Mesenchymal stem cell (in vitro differentiated cells and primary cell): ENCODE results near the gene SLC5A10.

ENCODE experiments used
- DNase-seq: peaks from one replicate; pipeline ENCODE4 v3.0.0-alpha.2; 2013
- H2AFZ ChIP-seq: one replicate; pipeline ENCODE4 v1.6.1; 2013; ENCODE audit warnings: low read depth, mild to moderate bottlenecking, control low read depth, inconsistent platforms, low read length, moderate library complexity
- H2AK5ac ChIP-seq: 2 replicates; pipeline ENCODE4 v1.6.1; 2013; ENCODE audit warnings: low read length, moderate library complexity, mild to moderate bottlenecking, inconsistent platforms; ENCODE audit not compliant: severe bottlenecking
- H2BK120ac ChIP-seq: one replicate; pipeline ENCODE4 v1.6.1; 2013; ENCODE audit warnings: low read depth, mild to moderate bottlenecking, inconsistent platforms, low read length, moderate library complexity
- H2BK12ac ChIP-seq, 2 experiments: one replicate each; pipeline ENCODE4 v1.6.1; 2013; ENCODE audit warnings: inconsistent platforms in 2 of 2, low read length in 2 of 2, mild to moderate bottlenecking in 2 of 2, moderate library complexity in 2 of 2, control low read depth in 1 of 2
- H2BK15ac ChIP-seq: one replicate; pipeline ENCODE4 v1.6.1; 2013; ENCODE audit warnings: mild to moderate bottlenecking, low read depth, inconsistent platforms; ENCODE audit not compliant: poor library complexity, severe bottlenecking
- H2BK5ac ChIP-seq: 2 replicates; pipeline ENCODE4 v1.6.1; 2013; ENCODE audit warnings: low read depth, mild to moderate bottlenecking, low read length, control low read depth, inconsistent platforms; ENCODE audit not compliant: poor library complexity, severe bottlenecking
- H3K14ac ChIP-seq, 2 experiments: one replicate each; pipeline ENCODE4 v1.6.1; 2013; ENCODE audit warnings: inconsistent platforms in 2 of 2, low read length in 2 of 2, control low read depth in 1 of 2, mild to moderate bottlenecking in 1 of 2, moderate library complexity in 1 of 2
- H3K18ac ChIP-seq, 2 experiments: one replicate each; pipeline ENCODE4 v1.6.1; 2013; ENCODE audit warnings: inconsistent platforms in 2 of 2, low read length in 2 of 2, control low read depth in 1 of 2, low read depth in 1 of 2, mild to moderate bottlenecking in 1 of 2
- H3K23ac ChIP-seq, 2 experiments: one replicate each; pipeline ENCODE4 v1.6.1; 2013; ENCODE audit warnings: inconsistent platforms in 2 of 2, low read length in 2 of 2, mild to moderate bottlenecking in 2 of 2, moderate library complexity in 2 of 2, control low read depth in 1 of 2
- H3K27ac ChIP-seq: 2 replicates; pipeline ENCODE4 v1.5.1; 2013; ENCODE audit warnings: mild to moderate bottlenecking, moderate library complexity, low read length, control low read depth, inconsistent platforms; ENCODE audit not compliant: poor library complexity, severe bottlenecking
- H3K27me3 ChIP-seq, 2 experiments: 2 replicates each; pipeline versions ENCODE4 v1.6.1 to v1.7.0; 2013; ENCODE audit warnings: low read length in 2 of 2, mild to moderate bottlenecking in 2 of 2, moderate library complexity in 2 of 2, control low read depth in 1 of 2, inconsistent platforms in 1 of 2; ENCODE audit not compliant: control insufficient read depth in 1 of 2, insufficient read depth in 1 of 2
- H3K36me3 ChIP-seq, 2 experiments: 2 replicates each; pipeline versions ENCODE4 v1.6.1 to v1.7.0; 2013; ENCODE audit warnings: low read length in 2 of 2, control low read depth in 1 of 2, inconsistent platforms in 1 of 2, low read depth in 1 of 2, mild to moderate bottlenecking in 1 of 2; ENCODE audit not compliant: insufficient read depth in 2 of 2, control insufficient read depth in 1 of 2
- H3K4ac ChIP-seq, 2 experiments: one replicate each; pipeline ENCODE4 v1.6.1; 2013; ENCODE audit warnings: inconsistent platforms in 2 of 2, low read length in 2 of 2, mild to moderate bottlenecking in 2 of 2, moderate library complexity in 2 of 2, control low read depth in 1 of 2, low read depth in 1 of 2
- H3K4me1 ChIP-seq: 2 replicates; pipeline ENCODE4 v1.6.1; 2013; ENCODE audit warnings: low read depth, low read length, control low read depth; ENCODE audit not compliant: control insufficient read depth, insufficient read depth
- H3K4me2 ChIP-seq: 2 replicates; pipeline ENCODE4 v1.6.1; 2013; ENCODE audit warnings: low read length, mild to moderate bottlenecking, inconsistent platforms; ENCODE audit not compliant: poor library complexity, severe bottlenecking
- H3K4me3 ChIP-seq, 2 experiments: 2 replicates each; pipeline versions ENCODE4 v1.5.1 to v1.7.0; 2013; ENCODE audit warnings: low read length in 2 of 2, mild to moderate bottlenecking in 2 of 2, control low read depth in 1 of 2, low read depth in 1 of 2; ENCODE audit not compliant: insufficient read depth in 1 of 2
- H3K79me1 ChIP-seq: replicated peaks from 2 replicates; pipeline ENCODE4 v1.6.1; 2013; ENCODE audit warnings: mild to moderate bottlenecking, control low read depth, low read length, inconsistent platforms; ENCODE audit not compliant: poor library complexity, severe bottlenecking
- H3K9ac ChIP-seq: 2 replicates; pipeline ENCODE4 v1.7.0; 2013; ENCODE audit warnings: mild to moderate bottlenecking, low read length, moderate library complexity
- H3K9me3 ChIP-seq: 2 replicates; pipeline ENCODE4 v1.7.0; 2013; ENCODE audit warnings: mild to moderate bottlenecking, low read length; ENCODE audit not compliant: control insufficient read depth
- H4K8ac ChIP-seq: one replicate; pipeline ENCODE4 v1.6.1; 2013; ENCODE audit warnings: inconsistent platforms, mild to moderate bottlenecking, low read length, moderate library complexity
- H4K91ac ChIP-seq: one replicate; pipeline ENCODE4 v1.6.1; 2013; ENCODE audit warnings: mild to moderate bottlenecking, low read length, inconsistent platforms
- WGBS: methylation state at CpG from one replicate; pipeline ENCODE4 v1.1.7; 2013; ENCODE audit warnings: mixed read lengths; 5-methylcytosine and 5-hydroxymethylcytosine counted together

Gene SLC5A10

GRCh38 chr17:18968345-18968744 is 16.4 kb downstream of the SLC5A10 start:
- Histone ChIP-seq H2BK15ac (no peak overlapping the region), H3K27me3 (no peaks in the 10 kb centered on the region), H3K27ac (no peak overlapping the region), H3K9ac (no peak overlapping the region), H3K36me3 (peaks cover 11 to 47% of the 10 kb centered on the region in 2 experiments), H4K91ac (peak overlapping the region; percentile 65), H2BK12ac (no peak overlapping the region), H3K18ac (no peak overlapping the region), H2BK120ac (no peak overlapping the region), H3K9me3 (no peaks in the 10 kb centered on the region), H3K4me1 (peaks cover 36% of the 10 kb centered on the region), H2AK5ac (peak overlapping the region; percentile 28), H2AFZ (no peak overlapping the region), H3K14ac (peak overlapping the region in 1 of 2 experiments; percentile 9), H3K23ac (no peak overlapping the region), H2BK5ac (no peak overlapping the region), H3K4me3 (no peak overlapping the region), H3K4ac (no peak overlapping the region), H3K4me2 (no peak overlapping the region), H3K79me1 (peaks cover 13% of the 10 kb centered on the region), H4K8ac (peak overlapping the region; percentile 35)
- 92% methylated on average over 4 of the region's 4 CpGs for WGBS
- DNase-seq, result no peak

- H4K8ac ChIP-seq, result peak overlapping the region; percentile 43
- H3K23ac ChIP-seq, result no peak overlapping the region
- peaks cover 15% of the 10 kb centered on the region for H3K79me1 ChIP-seq
- H2BK15ac ChIP-seq, result peak overlapping the region; percentile 23
- H3K14ac ChIP-seq, result no peak overlapping the region
- peak overlapping the region in 1 of 2 experiments; percentile 30 for H2BK12ac ChIP-seq
- no peak overlapping the region for H3K4ac ChIP-seq
- H3K9me3 ChIP-seq, result no peaks in the 10 kb centered on the region
- H2BK120ac ChIP-seq, result no peak overlapping the region
- no peak overlapping the region for H2AFZ ChIP-seq
- H3K9ac ChIP-seq, result no peak overlapping the region
- H2BK5ac ChIP-seq, result no peak overlapping the region
- no peak overlapping the region for H3K18ac ChIP-seq
- WGBS, result 83% methylated on average over 23 of the region's 23 CpGs
- peak overlapping the region; percentile 20 for H2AK5ac ChIP-seq
- H3K27me3 ChIP-seq, result no peaks in the 10 kb centered on the region
- peaks cover 33% of the 10 kb centered on the region for H3K4me1 ChIP-seq
- peak overlapping the region; percentile 49 for H4K91ac ChIP-seq
- H3K4me2 ChIP-seq, result no peak overlapping the region
- DNase-seq, result no peak
- no peak overlapping the region for H3K4me3 ChIP-seq
- H3K36me3 ChIP-seq, result peaks cover 11 to 48% of the 10 kb centered on the region in 2 experiments
- no peak overlapping the region for H3K27ac ChIP-seq
These were observed 17.3 kb downstream of the SLC5A10 start for GRCh38 chr17:18968945-18969887.

- Histone ChIP-seq H2BK15ac (no peak overlapping the region), H2BK12ac (no peak overlapping the region), H3K4me2 (no peak overlapping the region), H3K9ac (no peak overlapping the region), H3K14ac (no peak overlapping the region), H3K4ac (no peak overlapping the region), H2AFZ (no peak overlapping the region), H3K4me1 (peaks cover 29% of the 10 kb centered on the region), H3K23ac (no peak overlapping the region), H2AK5ac (no peak overlapping the region), H2BK5ac (no peak overlapping the region), H3K79me1 (peaks cover 15% of the 10 kb centered on the region), H4K91ac (no peak overlapping the region), H4K8ac (no peak overlapping the region), H3K9me3 (no peaks in the 10 kb centered on the region), H3K27me3 (no peaks in the 10 kb centered on the region), H2BK120ac (no peak overlapping the region), H3K27ac (no peak overlapping the region), H3K18ac (no peak overlapping the region), H3K36me3 (peaks cover 11 to 56% of the 10 kb centered on the region in 2 experiments), H3K4me3 (no peak overlapping the region)
- DNase-seq, result no peak
- 98% methylated on average over 26 of the region's 28 CpGs for WGBS
These were observed 18.9 kb downstream of the SLC5A10 start for GRCh38 chr17:18970582-18971480.

- H2BK5ac ChIP-seq, result no peak overlapping the region
These were observed 19.8 kb downstream of the SLC5A10 start for GRCh38 chr17:18971801-18972200.

More at GRCh38 chr17:18971801-18972200, 19.8 kb downstream of the SLC5A10 start:
- no peaks in the 10 kb centered on the region for H3K9me3 ChIP-seq
- no peak overlapping the region for H3K9ac ChIP-seq
- no peak overlapping the region for H3K4ac ChIP-seq
- no peak overlapping the region for H3K4me3 ChIP-seq
- no peak overlapping the region for H2AK5ac ChIP-seq
- H3K4me2 ChIP-seq, result no peak overlapping the region
- H3K27me3 ChIP-seq, result no peaks in the 10 kb centered on the region
- H2BK15ac ChIP-seq, result no peak overlapping the region
- no peak overlapping the region for H4K91ac ChIP-seq
- peaks cover 27% of the 10 kb centered on the region for H3K4me1 ChIP-seq
- DNase-seq, result no peak
- no peak overlapping the region for H2AFZ ChIP-seq
- H3K36me3 ChIP-seq, result peaks cover 11 to 63% of the 10 kb centered on the region in 2 experiments
- H3K18ac ChIP-seq, result no peak overlapping the region
- H4K8ac ChIP-seq, result no peak overlapping the region
- H2BK120ac ChIP-seq, result no peak overlapping the region
- no peak overlapping the region for H3K14ac ChIP-seq
- no peak overlapping the region for H2BK12ac ChIP-seq
- 98% methylated on average over 7 of the region's 7 CpGs for WGBS
- peaks cover 15% of the 10 kb centered on the region for H3K79me1 ChIP-seq
- no peak overlapping the region for H3K27ac ChIP-seq
- H3K23ac ChIP-seq, result no peak overlapping the region
